Stimulated activated naive CD8-positive, alpha-beta T cell treated with anti-CD3 and anti-CD28 coated beads, Interleukin-15, Interleukin-2, amounts not matched to agents 100 U/mL and 50 U/mL, for 24 hours (primary cell): ENCODE results near the gene TERT.
"Not testable (repeated sequence)": the region's sequence is repeated elsewhere in the genome, so short reads cannot be mapped to it uniquely, and the experiment has no call there.

Experiments used
- ATAC-seq: fragments of 150-1000 bp; cut with Tn5 transposase; one replicate; pipeline ENCODE4 v1.10.0; 2021
- DNase-seq: peaks from one replicate; pipeline ENCODE4 v3.0.0; 2021

TERT gene

DNA sequence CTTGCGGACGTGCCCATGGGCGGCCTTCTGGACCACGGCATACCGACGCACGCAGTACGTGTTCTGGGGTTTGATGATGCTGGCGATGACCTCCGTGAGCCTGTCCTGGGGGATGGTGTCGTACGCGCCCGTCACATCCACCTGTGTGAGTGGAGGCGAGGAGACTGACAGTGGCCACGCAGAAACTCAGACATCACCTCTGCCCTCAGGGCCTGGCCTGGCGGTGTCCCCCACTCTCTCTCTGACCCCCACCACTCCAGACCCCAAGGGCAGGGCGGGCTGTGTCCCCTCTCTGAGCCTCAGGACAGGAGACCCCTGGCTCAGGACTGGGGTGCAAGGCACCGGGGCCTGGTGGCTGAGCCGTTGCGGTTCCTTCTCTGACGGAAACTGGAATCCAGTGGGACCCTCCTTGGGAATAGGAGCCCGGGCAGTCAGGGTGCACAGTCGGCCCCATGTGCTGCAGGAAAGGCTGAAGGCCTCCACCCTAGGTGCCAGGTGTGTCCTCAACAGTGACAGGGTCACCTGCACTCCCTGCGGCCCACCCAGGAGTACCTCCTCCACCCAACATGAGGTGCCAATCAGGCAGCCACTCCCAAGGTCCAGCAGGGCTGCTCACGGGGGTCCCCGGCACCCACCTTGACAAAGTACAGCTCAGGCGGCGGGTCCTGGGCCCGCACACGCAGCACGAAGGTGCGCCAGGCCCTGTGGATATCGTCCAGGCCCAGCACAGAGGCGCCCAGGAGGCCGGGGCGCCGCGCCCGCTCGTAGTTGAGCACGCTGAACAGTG, 16.0 kb downstream of the TERT start:
- DNase-seq (no peak), ATAC-seq (peak; percentile 16)

DNA sequence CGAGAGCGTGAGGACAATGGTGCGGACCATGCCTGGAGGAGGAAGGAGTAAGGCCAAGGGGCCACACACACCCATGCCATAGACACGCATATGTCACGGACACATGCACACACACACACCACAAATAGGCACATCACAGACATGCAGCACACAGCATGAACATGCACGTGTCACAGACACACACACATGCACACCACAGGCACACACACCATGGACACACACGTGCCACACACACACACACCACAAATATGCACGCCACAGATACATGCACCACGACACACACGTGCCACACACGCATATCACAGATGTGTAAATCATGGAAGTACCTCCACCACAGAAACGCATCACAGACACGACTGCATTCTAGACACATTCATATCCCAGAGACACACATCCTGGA, 16.7 kb downstream of the TERT start:
- no peak for DNase-seq

DNA sequence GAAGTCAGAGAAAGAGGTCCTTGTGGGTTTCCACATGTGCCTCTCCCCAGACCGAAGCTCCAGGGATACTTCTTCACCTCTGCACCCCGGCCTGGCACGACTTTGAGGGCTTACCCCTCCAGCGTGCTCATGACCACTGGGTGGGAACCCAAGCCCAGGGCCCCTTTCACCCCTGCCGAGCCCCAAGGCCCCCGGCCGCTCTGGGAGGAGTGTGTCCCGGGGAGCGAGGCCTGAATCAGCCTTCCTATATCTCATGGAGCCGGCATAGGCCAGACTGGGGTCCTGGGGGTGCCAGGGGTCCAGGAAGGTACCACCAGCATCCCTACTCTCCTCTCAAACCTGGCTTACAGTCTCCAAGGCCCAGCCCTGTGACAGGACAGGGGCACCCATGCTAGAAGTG, 17.1 kb downstream of the TERT start:
- DNase-seq (no peak), ATAC-seq (no peak)

More for the DNA sequence above, 16.7 kb downstream of the TERT start:
- ATAC-seq, result no peak

DNA sequence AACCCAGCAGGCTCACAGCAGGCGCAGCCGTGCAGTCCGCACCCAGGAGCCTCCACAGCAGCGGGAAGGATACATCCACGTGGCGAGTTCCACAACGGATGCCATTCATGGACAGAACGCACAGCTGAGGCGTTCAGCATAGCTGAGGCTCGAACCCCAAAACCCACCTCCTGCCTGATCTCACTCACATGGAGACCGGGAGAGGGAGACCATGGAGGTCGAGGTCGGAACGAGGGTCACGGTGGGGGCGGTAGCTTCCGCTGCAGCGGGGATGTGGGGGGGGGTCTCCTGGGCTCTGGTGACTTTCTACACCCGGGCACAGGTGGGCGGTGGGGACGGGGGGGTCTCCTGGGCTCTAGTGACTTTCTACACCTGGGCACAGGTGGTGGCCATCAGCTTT, 17.5 kb downstream of the TERT start:
- ATAC-seq (no peak), DNase-seq (no peak)

DNA sequence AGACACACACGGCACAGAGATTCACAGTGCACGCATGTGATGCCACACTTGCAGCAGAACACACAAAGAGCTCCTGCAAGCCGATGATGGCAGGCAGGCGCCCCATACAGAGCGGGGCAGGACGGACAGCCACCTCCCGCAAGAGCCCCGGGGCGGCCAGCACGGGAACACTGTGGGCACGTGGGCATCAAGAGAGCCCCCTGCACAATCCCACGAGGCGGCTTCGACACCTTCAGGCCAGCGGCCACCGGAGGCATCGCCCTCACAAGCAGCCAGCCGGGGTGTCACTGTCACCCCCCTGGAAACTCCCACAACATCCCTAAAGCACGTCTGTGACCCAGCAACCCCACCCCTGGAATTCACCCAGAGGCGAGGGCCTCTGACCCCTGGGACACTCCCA, 17.9 kb downstream of the TERT start:
- DNase-seq (no peak), ATAC-seq (no peak)

DNA sequence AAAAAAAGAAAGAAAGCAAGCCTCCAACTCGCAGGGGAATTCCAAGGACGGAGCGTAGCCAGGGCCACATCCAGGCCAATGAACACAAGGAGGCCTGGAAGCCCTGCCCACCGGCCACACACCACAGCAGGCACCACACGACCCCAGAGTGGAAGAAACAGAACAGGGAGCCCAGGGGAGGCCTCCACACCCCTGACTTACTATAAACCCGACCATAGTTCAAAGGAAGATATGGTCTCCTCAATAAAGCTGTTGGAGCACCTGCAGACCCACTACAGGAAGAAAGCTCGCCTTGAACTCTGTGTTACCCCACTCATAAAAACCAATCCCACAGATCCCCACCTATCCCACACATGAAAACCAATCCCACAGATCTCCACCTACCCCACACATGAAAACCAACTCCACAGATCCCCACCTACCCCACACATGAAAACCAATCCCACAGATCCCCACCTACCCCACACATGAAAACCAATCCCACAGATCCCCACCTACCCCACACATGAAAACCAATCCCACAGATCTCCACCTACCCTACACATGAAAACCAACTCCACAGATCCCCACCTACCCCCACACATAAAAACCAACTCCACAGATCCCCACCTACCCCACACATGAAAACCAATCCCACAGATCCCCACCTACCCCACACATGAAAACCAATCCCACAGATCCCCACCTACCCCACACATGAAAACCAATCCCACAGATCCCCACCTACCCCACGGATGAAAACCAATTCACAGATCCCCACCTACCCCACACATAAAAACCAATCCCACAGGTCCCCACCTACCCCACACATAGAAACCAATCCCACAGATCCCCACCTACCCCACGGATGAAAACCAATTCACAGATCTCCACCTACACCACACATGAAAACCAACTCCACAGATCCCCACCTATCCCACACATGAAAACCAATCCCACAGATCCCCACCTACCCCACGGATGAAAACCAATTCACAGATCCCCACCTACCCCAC, 19.2 kb downstream of the TERT start:
- ATAC-seq, DNase-seq: not testable (repeated sequence)

DNA sequence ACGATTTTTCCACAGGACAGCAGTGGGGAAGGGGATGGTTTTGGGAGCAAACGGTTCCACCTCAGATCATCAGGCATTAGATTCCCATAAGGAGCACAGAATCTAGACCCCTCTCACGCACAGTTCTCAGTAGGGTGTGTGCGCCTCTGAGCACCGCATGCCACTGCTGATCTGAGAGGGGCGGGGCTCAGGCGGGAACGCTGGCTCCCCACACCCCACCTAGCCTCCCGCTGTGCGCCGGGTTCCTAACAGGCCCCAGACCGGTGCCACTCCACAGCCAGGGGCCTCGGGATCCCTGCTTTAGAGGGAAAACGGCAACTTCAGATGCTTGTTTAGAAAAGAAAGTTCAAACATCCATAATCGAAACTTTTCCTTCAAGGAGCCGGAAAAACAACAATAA, 20.4 kb downstream of the TERT start:
- ATAC-seq (no peak), DNase-seq (no peak)

DNA sequence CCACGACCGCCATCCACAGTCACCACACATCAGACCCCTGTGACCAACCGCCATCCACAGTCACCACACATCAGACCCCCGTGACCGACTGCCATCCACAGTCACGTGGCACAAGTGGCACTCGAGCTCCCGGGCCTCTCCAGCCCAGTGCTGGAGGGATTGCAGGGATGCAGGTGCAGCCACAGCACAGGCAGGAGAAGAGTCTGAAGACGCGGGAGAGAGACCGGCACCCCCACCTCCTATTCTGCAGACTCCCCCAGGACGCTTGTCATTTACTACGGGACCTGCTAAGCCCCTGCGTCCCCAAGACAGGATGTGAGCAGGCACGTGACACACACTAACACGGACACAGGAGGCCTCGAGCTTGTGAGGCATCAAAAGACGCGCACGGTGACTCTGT, 21.1 kb downstream of the TERT start:
- DNase-seq (no peak), ATAC-seq (no peak)

DNA sequence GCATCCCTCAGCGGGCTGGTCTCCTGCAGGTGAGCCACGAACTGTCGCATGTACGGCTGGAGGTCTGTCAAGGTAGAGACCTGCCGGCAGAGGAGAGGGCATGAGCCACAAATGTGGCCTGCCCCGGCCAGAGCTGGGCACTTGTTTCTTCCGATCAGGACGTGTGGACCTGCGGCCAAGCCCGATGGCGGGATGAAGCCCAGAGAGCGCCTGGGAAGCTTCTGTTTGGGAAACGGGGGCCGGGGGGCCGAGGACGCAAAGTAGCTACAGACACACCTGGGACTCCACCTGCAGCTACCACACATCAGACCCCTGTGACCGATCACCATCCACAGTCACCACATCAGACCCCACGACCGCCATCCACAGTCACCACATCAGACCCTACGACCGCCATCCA, 22.7 kb downstream of the TERT start:
- ATAC-seq (no peak), DNase-seq (no peak)

DNA sequence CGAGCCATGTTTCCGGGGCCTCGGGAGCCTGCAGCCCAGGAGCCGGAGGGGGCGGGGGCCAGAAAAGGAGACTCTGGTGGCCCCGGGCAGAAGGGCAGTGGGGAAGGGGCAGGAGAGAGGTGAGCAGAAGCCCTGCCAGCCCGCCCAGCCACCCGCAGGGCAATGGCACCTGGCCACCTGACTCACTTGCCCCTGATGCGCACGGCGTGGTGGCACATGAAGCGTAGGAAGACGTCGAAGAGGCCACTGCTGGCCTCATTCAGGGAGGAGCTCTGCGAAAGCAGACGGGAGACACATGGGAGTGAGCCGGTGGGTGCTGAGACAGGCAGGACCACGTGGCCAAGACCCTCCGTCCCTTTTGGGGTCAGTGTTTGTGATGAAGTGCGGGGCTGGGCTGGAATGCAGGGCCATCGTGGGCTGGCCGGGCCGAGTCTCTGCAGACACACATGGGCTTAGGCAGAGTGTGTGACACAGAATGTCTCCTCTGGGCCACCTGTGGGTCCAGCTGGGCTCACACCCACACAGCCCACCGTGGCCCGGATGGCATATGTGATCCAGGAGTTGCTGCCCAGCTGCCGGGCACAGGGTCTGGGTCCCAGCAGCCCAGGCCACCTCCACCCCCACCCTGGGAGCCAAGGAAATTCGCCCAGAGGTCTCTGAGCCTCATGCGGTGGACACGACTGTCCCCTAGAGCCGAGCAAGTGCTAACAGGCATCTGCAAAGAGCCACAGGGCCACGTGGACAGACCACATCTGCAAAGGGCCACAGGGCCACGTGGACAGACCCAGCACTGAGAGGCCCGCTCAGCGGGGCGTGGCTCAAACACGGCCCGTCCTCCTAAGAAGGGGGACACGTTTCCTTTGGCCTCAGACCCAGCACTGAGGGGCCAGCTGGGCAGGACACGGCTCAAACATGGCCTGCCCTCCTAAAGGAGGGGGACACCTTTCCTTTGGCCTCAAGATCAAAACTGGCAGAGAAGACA, 23.6 kb downstream of the TERT start:
- no peak for DNase-seq
- no peak for ATAC-seq

DNA sequence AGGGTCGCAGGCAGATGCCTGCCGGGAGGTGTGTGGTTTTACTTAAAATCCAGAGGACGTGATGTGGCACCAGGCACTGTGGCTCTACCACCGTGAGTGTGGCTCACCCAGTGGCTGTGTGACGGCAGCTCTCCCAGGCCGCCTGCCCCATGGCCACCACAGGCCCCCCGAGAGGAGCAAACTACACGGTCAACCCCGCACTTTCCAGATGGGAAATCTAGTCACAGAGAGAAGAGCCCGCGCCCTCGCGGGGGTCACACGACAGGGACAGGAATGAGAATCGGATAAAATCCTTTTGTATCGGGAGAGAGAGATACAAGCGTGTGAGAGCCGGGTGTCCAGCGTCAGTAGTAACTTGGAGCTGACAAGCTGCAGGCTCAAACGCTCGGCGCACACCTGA, 24.4 kb downstream of the TERT start:
- ATAC-seq, result no peak
- no peak for DNase-seq

DNA sequence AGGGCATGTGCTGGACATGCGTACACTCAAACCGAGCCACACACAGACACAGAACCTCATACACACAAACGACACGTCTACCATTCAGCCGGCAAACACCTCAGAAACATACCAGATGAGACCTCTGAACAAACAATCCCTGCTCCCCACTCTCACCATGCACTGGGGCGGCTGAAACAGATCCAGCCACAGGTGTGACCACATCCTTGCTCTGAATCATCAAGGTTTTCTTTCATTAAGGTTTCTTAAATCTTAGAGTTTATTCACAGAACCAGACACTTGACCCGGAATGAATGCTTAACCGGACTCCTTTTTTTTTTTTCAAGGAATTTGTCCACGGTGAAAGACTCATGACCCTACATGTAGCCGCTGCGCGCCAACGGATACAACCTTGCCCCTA, 26.2 kb downstream of the TERT start:
- DNase-seq (peak; percentile 27), ATAC-seq (peak; percentile 75)

DNA sequence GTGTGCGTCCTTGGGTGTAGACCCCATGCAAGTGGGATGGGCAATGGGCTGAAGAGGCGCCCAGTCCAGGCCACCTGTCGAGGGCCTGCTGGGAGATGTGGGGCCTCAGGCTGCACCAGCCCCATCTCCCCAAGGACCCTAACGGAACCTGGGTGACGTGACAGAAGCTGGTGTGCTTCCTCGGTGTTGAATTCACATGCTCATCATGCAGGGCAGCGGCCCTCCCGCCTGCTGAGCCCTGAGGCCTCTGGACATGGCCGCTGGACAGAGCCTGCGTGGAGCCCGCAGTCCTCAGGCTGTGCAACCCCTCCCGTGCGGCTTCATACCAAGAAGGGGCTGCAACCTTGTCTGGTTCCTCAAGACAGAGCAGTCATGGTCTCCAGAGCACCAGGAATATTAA, 26.8 kb downstream of the TERT start:
- DNase-seq, result no peak
- no peak for ATAC-seq

DNA sequence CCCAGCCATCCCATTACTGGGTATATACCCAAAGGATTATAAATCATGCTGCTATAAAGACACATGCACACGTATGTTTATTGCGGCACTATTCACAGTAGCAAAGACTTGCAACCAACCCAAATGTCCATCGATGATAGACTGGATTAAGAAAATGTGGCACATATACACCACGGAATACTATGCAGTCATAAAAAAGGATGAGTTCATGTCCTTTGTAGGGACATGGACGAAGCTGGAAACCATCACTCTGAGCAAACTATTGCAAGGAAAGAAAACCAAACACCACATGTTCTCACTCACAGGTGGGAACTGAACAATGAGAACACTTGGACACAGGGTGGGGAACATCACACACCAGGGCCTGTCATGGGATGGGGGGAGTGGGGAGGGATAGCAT, 27.4 kb downstream of the TERT start:
- ATAC-seq, DNase-seq: not testable (repeated sequence)

DNA sequence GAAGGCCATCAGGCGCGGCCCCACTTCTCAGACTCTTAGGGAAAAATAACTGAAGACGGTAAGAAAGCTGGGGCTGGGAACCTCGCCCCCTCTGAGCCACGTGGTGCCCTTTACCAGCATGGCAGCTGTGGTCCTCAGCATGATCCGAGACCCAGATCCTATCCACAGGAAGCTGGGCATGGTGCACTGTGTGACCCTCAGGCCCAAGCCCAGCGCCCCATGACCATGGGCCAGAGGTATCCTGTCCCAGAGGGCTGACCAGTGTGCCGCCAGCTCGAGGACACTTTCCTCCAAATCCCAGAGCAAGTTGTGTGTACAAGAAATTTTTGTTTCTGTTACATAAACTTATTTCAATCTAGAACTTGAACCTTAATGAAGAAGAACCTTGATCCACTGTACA, 28.1 kb downstream of the TERT start:
- DNase-seq (no peak), ATAC-seq (no peak)

DNA sequence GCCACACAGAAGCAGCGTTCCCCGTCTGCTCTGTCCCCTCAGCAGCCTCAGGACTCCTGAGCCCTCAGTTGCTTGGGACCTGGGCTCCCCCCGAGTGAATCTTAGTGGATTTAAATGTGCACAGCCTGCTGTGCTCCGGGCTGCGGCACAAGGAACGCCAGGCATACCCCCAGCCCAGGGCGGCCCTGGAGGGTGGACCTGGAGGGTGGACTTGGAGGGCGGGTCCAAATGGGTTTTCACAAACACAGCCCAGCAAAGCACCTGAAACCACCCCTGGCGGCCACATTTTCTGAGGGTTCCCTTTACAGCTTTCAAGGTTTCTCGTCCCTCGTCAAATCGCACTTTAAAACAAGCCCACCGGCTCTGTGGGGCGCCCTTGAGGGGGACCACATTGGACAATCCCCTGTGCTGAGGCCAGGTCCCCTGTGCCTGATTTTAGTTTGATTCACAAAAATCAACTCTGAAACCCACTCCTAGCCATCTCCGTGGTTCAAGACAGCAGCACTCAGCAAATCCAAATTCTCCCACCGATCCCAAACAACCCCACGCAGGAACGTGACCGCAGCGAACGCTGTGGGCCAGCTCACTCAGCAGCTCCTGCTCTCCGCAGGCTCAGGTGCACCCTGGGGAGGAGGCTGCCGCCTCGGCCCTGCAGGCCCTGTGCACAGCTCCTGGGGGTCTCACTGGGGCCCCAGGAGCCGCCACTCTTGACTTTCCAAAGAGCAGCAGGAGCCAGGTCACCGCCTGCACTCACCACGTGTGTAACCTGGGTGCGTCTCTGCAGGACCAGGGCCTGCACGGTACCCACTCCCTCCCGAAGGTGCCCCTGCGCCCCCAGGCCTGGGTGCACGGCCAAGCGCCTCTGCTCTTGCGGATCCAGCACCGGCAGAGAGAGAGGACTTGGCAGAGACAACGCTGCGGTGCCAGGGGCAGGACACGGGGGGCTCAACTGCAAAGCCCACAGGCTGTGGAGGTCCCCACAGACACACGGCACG, 29.1 kb downstream of the TERT start:
- DNase-seq (no peak), ATAC-seq (no peak)

DNA sequence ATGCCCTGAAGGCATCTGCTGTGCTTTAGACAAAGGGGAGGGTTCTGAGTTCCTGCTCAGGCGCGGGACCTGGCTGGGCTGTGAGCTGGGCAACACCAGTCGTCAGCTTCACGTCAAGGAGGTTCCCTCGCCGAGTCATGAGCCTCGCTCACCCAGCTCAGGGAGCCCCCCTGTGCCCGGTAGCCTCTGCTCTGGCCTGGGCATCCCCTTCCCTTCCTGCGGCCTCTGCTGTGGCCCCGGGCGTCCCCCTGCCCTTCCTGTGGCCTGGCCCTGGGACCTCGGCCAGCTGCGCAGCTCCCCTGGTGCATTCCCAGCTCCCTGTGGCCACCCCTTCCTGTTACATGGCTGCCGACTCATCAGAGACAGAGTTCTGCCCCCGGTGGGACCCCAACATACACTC, 29.8 kb downstream of the TERT start:
- ATAC-seq (no peak), DNase-seq (no peak)

DNA sequence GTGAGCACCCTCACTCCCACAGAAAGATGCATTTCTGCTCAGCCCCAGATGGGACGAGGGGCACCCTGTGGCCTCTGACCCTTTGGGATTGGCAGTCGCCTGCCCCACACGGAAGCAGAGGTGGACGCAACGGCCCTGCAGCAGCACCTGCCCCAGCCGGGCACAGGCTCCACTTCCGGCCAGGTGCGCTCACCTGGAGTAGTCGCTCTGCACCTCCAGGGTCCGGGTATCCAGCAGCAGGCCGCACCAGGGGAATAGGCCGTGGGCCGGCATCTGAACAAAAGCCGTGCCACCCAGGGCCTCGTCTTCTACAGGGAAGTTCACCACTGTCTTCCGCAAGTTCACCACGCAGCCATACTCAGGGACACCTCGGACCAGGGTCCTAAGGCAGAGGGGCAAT, 30.7 kb downstream of the TERT start:
- ATAC-seq, result no peak
- no peak for DNase-seq

DNA sequence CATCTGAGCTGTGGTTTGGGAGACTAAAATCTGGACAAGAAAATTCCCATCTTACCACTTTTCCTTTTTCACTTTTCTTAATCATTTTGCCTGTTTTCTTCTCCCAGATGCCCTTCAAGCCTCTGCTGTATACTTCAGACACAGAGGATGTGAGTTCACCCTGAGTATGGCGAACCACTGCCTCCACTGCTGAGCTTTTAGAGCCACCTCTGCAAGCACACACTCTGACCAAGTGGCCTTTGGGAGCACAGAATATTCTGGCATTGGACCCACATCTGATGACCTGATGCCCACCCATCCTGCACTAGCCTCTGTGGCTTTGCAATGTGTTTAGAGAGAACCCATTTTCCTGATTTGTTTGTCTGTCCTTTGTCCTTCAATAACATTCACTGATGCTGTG, 32.5 kb downstream of the TERT start:
- ATAC-seq (no peak), DNase-seq (no peak)

DNA sequence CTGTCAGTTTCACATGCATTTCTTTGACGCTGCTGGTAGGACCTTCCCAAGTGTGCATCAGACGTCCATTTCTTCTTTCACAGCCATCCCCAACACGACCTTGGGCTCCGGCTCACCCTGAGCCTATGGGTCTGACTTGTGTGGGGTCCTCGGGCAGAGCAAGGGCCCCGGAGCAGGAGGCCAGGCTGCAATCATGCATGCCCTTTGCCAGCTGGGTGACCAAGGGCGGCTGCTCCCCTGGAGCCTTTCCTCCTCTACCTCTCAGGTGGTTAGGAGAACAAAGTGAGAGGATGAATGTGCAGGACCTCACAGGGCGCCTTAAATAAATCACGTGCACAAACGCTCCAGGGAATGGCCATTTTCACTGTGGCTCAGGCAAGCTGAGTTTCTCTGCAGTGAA, 33.2 kb downstream of the TERT start:
- DNase-seq (no peak), ATAC-seq (no peak)
